AG08395 (cell line): ENCODE data around the gene TPGS1.

Experiments
- DNase-seq: peaks from one replicate; pipeline ENCODE4 v3.0.0; 2012; ENCODE audit warnings: mixed read lengths, low spot score

Gene TPGS1, protein sequence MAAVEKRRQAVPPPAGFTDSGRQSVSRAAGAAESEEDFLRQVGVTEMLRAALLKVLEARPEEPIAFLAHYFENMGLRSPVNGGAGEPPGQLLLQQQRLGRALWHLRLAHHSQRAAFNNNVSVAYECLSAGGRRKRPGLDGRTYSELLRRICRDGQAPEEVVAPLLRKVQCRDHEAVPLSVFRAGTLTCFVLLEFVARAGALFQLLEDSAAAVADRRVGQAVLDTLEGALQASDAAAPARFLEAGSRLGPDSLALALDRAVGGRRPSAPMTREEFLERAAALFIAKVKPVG

DNA sequence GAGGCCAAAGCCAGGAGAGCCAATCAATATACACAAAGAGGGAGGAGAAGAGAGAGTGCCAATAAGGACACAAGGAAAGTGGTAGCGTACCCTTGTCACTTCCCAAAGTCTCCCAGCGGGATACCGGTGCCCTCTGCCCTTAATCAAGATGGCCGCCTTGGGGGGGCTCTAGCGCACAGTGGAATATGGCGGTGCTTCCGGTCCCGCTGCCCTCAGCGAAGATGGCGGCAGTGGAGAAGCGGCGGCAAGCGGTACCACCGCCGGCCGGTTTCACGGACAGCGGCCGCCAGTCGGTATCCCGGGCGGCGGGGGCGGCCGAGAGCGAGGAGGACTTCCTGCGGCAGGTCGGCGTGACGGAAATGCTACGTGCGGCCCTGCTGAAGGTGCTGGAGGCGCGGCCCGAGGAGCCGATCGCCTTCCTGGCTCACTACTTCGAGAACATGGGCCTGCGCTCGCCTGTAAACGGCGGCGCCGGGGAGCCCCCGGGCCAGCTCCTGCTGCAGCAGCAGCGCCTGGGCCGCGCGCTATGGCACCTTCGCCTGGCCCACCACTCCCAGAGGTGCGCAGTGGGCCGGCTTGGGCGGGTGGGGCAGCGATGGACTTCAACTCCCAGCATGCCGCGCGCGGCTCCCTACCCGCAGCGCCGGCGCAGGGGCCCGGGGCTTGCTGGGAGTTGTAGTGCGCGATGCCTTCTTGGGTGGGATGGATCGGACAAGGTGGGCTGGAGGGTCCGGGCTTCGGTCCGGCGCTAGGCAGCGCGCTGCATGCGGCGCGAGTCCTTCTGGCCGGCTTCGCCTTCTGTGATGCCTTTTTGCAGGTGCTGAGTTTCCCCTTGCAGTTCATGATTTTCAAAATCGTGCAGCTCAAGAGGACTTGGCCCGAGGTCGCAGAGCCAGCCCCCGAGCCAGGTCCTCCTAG lies at the start of gene TPGS1:
Gene TPGS1 (plus strand): TSS at position 212 of the 918 bp plus-strand sequence. CDS start 10 bp downstream, at position 222.
- DNase-seq: peak; percentile 81

DNA sequence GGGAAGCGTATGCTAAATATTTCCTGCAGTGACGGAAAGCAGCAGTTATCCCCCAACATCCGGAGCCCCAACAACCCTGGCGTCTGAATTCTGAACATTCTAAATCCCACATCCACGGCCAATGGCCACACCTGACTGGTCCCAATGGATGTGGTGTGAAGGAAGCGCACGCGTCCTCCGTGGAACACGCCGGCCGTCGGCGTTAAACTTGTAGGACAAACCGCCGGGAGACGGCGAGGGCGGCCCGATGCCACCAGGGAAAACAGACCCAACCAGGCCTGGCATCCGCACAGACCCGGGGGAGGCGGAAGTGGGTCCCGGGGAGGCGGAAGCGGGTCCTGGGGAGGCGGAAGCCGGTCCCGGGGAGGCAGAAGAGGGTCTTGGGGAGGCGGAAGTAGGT lies 49.7 kb upstream of the TPGS1 start:
- no peak for DNase-seq

DNA sequence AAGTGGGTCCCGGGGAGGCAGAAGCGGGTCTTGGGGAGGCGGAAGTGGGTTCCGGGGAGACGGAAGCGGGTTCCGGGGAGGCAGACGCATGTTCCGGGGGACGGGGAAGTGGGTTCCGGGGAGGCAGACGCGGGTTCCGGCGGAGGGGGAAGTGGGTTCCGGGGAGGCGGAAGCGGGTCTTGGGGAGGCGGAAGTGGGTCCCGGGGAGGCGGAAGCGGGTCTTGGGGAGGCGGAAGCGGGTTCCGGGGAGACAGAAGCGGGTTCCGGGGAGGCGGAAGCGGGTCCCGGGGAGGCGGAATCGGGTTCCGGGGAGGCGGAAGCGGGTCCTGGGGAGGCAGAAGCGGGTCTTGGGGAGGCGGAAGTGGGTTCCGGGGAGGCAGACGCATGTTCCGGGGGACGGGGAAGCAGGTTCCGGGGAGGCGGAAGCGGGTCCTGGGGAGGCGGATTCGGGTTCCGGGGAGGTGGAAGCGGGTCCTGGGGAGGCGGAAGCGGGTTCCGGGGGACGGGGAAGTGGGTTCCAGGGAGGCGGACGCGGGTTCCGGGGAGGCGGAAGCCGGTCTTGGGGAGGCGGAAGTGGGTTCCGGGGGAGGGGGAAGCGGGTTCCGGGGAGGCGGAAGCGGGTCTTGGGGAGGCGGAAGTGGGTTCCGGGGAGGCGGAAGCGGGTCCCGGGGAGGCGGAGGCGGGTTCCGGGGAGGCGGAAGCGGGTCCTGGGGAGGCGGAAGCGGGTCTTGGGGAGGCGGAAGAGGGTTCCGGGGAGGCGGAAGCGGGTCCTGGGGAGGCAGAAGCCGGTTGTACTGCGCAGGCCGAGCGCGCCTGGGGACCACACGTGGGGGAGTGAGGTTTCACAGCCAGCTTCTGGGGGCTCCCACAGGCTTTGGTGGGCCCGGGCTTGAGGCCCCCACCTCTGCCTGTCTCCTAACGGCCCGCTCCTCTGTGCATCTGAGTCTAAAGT lies 48.9 kb upstream of the TPGS1 start:
- no peak for DNase-seq

DNA sequence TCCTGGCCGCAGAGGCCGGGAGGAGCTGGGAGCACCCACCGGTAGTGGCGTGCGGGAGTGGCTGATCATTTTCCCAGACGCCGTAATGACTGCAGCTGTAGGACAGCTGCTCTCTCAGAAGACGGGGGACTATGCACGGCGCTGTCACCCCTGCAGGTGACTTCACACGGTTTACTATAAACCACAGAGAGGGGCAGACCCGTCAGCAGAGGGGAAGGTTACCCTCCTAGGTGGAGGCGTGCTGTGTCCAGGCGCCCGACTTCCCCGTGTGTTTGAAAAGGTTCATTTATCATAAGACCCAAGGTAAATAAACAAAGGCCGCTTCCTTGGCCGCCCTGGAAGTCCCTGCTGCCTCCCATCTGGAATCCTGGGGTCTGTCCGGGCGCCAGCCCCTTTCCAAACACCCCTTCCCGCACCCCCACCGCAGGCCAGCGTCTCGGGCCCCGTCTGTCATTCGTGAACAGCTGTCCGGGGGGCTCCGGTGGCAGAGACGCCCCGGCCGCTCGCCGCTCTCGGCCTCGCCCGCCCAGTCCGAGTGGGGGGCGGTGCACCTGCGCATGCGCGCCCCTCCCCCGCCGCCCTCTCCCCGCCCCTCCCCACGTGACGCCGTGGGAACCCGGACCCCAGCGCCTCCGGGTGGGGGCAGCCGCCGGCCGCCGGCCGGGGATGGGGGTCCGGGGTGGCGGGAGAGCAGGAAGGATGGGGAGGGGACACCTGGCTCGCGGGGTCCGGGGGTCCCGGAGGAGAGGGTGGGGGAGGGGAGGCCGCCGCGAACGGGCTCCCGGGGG lies 47.4 kb upstream of the TPGS1 start:
- DNase-seq: peak; percentile 53

DNA sequence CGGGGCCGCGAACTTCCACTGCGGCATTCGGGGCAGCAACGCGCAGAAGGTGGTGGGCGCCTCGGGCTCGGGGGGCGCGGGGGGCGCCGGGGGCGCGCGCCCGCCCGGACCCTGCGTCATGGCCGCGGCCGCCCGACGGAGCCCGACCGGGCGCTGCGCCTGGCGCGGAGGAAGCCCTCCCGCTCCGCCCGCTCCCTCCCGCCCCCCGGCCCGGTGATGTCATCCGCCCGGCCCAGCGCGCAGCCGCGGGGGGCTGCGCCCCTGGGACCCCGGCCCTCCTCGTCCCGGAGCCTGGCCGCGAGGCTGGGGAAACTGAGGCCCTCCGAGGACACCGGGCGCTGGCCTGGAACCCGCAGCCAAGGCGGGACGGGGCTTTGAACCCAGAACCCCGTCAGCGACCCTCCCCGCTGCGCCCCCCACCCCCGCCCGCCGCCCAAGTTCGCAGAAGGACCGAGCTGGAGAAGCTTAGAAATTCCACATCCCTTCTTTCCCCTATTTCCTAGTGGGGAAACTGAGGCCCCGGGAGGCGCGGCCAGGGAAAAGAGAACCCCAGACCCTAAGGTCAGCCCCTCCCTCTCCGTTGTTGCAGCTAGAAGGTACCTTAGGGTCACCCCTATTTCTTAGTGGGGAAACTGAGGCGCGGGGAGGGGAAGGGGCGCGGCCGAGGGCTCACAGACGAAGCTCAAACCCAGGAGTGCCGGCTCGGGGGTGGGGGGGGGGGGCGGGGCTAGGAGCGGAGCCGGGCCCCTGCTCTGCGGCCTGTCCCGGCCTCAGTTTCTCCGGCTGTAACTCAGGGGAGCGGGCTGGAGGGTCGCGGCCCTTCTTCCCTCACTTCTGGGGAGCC lies 46.2 kb upstream of the TPGS1 start, which contains the start of gene SHC2:
Gene SHC2 (minus strand): TSS at position 157 of the 844 bp plus-strand sequence. CDS start 37 bp downstream, at position 120.
- DNase-seq: no peak

DNA sequence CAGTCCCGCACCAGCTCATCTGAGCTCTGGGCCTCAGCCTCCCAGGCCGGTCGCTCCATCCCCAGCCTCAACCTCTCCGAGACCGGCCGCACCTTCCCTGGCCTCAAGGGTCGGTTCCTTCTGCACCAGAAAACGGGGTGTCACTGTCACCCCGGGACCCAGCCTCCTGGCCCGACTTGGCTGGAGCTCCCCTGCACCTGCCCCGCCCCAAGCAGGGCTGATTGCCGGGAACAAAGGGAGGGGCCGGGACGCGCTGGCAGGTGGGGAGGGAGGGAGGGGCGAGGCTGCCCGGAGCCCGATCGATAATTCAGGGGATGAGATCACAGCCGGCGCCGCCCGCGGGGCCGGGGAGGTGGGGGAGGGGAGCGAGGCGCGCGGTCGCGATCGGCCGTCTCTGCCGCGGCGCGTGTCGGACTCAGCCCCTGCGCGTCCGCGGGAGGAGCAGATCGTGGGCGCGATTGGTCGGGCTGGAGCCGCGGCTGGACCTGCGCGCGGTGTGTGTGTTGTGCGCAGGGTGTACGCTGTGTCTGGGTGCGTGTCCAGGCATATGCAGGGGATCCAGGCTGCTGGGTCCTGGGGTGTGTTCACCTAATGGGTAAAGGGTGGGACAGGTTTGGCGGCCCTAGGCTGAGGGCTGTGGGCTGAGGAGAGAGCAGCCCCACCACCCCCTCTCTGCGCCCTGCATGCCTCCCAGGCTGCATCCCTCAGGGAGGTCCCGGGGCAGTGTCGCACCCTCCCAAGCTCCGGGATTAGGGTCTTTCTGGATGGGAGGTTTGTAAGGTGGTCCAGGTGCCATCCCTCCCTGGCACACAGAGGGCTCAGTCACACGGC lies 45.4 kb upstream of the TPGS1 start:
- DNase-seq: no peak

DNA sequence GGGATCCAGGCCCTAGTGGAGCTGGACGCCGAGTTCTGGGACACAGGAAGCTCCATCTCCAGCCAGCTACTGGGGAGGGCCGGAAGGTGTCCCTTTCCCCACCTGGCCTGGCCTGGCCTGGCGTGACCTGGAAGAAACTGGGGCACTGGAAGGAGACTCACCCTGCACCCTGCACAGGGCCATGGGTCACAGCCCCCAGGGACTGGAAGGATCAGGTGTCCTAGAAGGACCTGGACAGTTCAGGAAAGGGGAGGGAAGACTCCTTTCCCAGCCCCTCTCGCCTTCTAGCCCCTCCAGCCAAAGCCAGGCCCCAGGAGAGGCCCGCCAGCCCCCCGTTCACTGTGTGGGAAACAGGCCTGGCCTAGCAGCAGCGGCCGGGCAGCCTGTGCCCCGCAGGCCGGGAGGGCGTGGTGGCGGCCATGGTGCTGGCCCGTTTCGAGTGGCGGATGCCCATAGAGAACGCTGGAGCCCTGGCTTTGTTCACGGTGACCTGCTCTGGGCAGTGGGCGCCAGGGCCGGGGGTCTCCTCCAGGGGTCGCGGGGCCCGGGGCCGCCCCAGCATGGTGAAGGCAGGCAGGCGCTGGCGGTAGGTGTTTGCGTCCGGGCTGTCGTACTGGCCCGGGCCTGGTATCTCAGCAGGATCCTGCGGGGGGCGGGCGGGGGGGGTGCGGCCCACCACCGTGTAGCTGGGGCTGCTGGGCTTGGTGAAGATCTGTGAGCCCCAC lies 43.7 kb upstream of the TPGS1 start:
- DNase-seq: no peak

DNA sequence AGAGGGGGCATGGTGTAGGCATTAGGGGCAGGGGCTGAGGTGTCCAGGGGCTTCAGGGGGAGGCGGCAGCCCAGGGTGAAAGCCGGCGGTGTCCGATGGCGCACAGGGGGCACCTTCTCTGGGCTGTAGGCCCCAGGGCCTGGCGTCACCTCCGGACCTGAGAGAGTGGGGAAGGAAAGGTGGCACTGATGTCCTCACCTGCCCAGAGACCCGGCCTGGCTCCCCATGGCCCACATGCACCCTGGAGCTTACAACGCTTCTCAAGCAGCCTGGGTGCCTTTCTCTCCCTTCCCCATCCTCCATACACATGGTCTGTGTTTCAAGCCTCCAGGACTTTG lies 43.1 kb upstream of the TPGS1 start:
- DNase-seq: no peak

DNA sequence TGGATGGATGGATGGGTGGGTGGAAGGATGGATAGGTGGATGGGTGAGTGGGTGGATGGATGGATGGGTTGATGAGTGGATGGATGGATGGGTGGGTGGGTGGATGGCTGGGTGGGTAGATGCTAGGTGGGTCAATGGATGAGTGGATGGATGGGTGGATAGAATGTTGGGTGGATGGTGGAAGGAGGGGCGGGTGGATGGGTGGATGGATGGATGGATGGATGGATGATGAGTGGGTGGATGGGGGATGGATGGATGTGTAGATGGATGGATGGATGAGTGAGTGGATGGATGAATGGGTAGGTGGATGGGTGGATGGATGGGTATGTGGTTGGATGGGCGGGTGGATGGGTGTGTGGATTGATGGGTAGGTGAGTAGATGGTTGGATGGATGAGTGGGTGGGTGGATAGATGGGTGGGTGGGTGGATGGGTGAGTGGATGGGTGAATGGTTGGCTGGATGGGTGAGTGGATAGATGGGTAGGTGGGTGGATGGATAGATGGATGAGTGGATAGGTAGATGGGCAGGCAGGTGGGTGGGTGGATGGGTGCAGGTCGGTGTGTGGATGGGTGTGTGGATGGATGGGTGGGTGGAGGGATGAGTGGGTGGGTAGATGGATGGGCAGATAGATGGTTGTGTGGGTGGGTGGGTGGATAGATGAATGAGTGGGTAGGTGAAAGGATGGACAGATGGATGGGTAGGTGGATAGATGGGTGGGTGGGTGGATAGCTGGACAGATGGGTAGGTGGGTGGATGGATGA lies 42.1 kb upstream of the TPGS1 start:
- no peak for DNase-seq

DNA sequence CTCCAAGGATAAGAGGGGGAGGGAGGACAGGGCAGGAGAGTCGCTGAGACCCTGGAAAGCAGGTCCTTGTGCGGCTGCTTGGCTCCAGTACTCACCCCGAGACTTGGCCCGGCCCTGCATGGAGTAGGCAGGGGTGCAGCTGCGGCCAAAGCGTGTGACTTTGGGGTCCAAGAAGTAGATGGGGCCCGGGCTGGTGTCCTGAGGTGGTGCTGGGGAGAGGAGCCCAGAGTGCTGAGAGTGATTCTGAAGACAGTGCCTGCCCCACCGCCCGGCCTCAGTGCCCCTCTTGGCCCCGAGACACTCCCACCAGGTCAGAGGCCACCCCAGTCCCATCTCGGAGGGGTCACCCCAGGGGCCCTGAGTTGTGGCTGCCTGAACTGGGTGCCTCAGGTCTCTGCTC lies 39.7 kb upstream of the TPGS1 start:
- DNase-seq: no peak

DNA sequence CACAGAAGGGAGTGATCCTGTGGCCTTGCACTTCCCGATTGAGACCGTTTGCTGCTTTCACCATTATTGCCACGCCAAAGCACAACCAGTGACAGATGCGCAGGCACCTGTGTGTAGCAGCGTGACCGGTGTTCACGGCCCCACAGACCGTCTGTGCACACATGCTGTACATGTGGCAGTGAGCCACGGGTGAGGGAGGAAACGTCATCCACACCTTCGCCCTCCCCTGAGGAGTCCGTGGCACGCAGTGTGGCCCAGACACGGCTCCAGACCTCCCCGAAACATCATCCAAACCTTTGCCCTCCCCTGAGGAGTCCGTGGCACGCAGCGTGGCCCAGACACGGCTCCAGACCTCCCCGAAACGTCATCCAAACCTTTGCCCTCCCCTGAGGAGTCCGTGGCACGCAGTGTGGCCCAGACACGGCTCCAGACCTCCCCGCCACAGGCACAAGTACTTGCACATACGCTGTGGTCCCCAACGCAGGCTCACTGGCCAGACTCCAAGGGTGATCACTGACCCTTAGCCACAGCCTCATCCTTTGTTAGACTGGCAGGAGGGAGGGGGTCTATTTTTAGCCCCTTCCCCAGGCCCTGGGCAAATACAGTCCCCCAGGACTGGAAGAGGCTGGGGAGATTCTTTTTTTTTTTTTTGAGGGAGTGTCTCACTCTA lies 38.6 kb upstream of the TPGS1 start:
- DNase-seq: no peak

DNA sequence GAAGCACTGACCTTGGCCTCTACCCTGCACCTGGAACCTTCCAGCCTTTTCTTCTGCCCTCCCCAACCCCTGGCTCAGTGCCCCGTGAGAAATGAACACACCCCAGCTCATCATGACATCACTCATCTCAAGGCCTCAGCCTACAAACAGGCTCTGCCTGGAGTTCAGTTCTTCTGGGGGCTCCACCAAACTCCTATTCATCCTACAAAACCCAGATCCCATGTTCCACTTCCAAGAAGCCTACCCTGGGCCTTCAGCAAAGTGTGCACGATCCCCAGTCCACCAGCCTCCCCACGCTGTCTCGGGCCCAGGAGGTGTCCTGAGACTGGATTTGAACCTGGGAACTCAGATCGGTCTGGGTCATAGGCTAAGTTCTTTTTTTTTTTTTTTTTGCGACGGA lies 37.5 kb upstream of the TPGS1 start:
- no peak for DNase-seq

DNA sequence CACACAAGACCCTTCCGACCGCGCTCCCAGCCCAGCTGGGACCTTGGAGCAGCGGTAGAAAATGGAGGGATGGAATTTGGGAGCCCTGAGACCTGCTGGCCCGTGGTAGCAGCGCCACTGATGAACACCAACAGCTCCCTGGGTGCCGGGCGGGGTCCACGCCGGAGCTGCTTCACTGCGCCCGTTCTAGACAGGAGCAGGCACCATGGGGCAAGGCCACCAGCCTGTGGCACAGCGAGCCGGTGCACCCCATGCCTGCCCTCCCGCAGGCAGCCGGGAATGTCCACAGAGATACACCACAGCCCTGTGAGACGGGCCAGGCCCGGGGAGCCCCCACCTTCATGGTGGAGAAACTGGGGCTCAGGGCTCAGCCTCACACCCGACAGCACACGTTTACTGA lies 36.6 kb upstream of the TPGS1 start:
- no peak for DNase-seq

DNA sequence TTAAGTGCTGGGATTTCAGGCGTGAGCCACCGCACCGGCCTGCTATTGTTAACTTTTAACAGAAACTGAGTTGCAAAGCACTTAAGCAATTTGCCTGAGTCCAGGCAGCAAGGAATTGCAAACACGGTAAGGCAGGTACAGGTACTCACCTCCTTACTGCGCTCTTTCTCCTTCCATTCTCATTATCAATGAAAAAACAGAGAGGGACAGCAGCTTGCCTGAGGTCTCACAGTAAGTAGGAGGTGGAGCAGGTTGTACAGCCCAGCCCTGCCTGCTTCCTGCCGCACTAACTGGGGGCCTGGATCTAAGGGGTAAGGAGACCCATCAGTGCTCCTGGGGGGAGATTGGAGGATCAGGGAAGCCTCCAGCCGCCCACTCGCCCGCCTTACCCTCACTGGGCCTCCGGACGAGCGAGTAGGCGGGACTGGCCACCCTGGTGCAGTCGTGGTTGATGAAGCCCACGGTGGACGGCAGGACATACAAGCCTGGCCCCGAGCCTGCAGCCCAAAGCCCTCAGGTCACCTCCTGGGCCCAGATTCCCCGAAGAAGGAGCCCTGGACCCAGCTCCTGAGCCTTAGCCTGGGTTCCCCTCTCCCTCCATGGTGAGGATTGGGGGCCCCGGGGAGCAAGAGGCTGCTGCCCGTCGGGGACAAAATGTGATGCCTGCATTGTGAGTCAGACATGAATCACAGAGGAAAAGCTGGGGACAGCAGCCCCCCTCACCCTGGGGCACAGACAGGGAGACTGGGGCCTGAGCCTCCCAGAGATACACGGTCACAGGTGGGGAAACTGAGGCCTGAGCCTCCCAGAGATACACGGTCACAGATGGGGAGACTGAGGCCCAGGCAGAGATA lies 35.1 kb upstream of the TPGS1 start:
- DNase-seq: no peak

DNA sequence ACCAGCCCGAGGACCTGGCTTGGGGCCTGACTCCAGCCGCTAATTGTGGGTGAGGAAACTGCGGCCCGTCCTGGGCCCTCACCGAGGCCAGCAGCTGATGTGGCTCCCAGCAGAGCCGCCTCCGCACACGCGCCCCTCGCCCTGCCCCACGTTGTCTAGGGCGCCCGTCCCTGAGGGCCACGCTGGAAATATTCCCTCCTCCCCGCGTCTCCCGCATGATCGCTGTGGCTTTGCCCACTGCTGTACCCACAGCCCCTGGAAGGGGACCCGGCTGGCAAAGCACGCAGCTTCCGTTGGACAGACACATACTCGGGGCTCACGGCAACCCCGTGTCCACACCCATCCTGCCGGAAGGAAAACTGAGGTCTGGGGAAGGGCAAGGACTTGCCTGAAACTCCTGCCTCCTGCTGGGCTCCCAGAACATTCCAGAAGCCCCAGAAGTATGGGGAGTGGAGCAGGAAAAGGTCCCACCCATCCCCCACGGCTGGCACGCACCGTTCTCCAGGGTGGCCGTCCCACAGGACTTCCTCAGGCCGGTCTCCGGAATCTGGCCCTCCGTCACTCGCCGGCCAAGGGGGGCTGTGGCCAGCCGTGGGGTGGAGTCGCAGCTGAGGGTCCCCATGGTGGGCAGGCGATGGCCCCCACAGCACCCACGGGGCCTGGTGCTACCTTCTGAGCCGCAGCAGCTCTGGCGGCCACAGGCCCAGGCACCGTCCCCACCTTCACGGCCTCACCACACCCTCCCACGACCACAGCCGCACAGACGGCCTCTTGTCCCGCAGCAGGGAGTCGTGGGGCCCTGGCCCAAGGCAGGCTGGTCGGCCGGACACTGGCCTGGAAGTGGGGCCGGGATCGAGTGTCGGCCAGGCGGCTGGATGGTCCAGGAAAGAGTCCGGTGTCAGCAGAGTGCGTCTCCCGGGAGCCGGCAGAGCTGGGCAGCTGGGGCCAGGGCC lies 32.9 kb upstream of the TPGS1 start:
- no peak for DNase-seq
